Endothelial cell of umbilical vein (primary cell): ENCODE results near the gene MERTK. TPM values are rescaled to one million over a fixed set of nuclear protein-coding genes. Genes with fewer than 3 reads are reported as not detected.

ENCODE experiments used
- BruUV-seq: library from RNA; stranded (reverse); fragments of 400-500 nt; replicated peaks from 2 replicates; lab custom pipeline; 2021; lab: Mats Ljungman, UMichigan
- CTCF ChIA-PET: fragments of 300-600, 350-600 bp; sonication (Branson Sonifier 250); formaldehyde crosslinking; loops from one replicate; lab custom pipeline; 2021; ENCODE audit warnings: antibody characterized with exemption, inconsistent platforms; lab: Charles Lee
- POLR2A ChIA-PET: fragments of 300-600, 350-600 bp; sonication (Branson Sonifier 250); formaldehyde crosslinking; loops from one replicate; lab custom pipeline; 2021; ENCODE audit warnings: antibody characterized with exemption, inconsistent platforms; lab: Charles Lee
- DNase-seq: peaks from one replicate; pipeline ENCODE4 v3.0.0-alpha.2; 2011; ENCODE audit warnings: low read depth, low spot score
- FAIRE-seq: peaks from 2 replicates; lab custom pipeline; 2011; peaks lifted over from hg19 to GRCh38; lab: Jason Lieb, UNC
- H2AFZ ChIP-seq: 2 replicates; pipeline ENCODE4 v1.6.0; 2012; ENCODE audit warnings: low read depth, low read length, control low read depth, inconsistent platforms
- H3K27ac ChIP-seq: 2 replicates; pipeline ENCODE4 v1.5.1; 2011; ENCODE audit warnings: low read depth, mild to moderate bottlenecking, control low read depth, low read length, moderate library complexity; ENCODE audit not compliant: insufficient read depth
- H3K27me3 ChIP-seq, 2 experiments: 2 replicates each; pipeline versions ENCODE4 v1.6.0 to v1.6.1; 2011; ENCODE audit warnings: low read length in 2 of 2, mixed read lengths in 1 of 2; ENCODE audit not compliant: control insufficient read depth in 2 of 2, insufficient read depth in 2 of 2
- H3K36me3 ChIP-seq, 2 experiments: 2 replicates in 1 of 2; 3 replicates in 1 of 2; pipeline ENCODE4 v1.5.1; 2011; ENCODE audit warnings: low read length in 2 of 2, mild to moderate bottlenecking in 1 of 2, moderate library complexity in 1 of 2; ENCODE audit not compliant: control insufficient read depth in 2 of 2, insufficient read depth in 2 of 2; ENCODE audit errors: extremely low read depth in 1 of 2
- H3K4me1 ChIP-seq: 3 replicates; pipeline ENCODE4 v1.5.1; 2011; ENCODE audit warnings: mild to moderate bottlenecking, low read length; ENCODE audit not compliant: control insufficient read depth, insufficient read depth; ENCODE audit errors: extremely low read depth
- H3K4me2 ChIP-seq: 2 replicates; pipeline ENCODE4 v1.6.1; 2011; ENCODE audit warnings: low read length, control low read depth, mixed read lengths; ENCODE audit not compliant: insufficient read depth
- H3K4me3 ChIP-seq, 3 experiments: fragments of 200-600 bp in 1 of 3; sonication (generic), shearing (Covaris generic) in 1 of 3; replicated peaks in 1 of 3; 2 replicates each; pipeline ENCODE4 v1.5.1; 2011 to 2016; ENCODE audit warnings: control low read depth in 3 of 3, low read length in 3 of 3, mild to moderate bottlenecking in 2 of 3, inconsistent platforms in 1 of 3, low read depth in 1 of 3, moderate library complexity in 1 of 3; ENCODE audit not compliant: insufficient read depth in 1 of 3
- H3K79me2 ChIP-seq: 2 replicates; pipeline ENCODE4 v1.6.0; 2012; ENCODE audit warnings: low read length, inconsistent platforms; ENCODE audit not compliant: control insufficient read depth, insufficient read depth
- H3K9ac ChIP-seq: replicated peaks from 2 replicates; pipeline ENCODE3; 2011; ENCODE audit warnings: low read length, control low read depth; ENCODE audit not compliant: insufficient read depth; ENCODE audit errors: extremely low read depth
- H3K9me1 ChIP-seq: replicated peaks from 3 replicates; pipeline ENCODE4 v1.6.0; 2011; ENCODE audit warnings: mild to moderate bottlenecking, low read length; ENCODE audit not compliant: control insufficient read depth, insufficient read depth; ENCODE audit errors: extremely low read depth
- H3K9me3 ChIP-seq: replicated peaks from 2 replicates; pipeline ENCODE4 v1.5.1; 2012; ENCODE audit warnings: low read length, inconsistent platforms; ENCODE audit not compliant: control insufficient read depth, insufficient read depth
- H4K20me1 ChIP-seq: replicated peaks from 2 replicates; pipeline ENCODE3; 2011; ENCODE audit warnings: mild to moderate bottlenecking, low read length; ENCODE audit not compliant: control insufficient read depth, insufficient read depth; ENCODE audit errors: extremely low read depth
- EZH2 ChIP-seq: IDR thresholded peaks from 2 replicates; pipeline ENCODE4 v1.6.1; 2012; ENCODE audit warnings: borderline replicate concordance, low read depth, mild to moderate bottlenecking, moderate library complexity, low read length, inconsistent platforms; ENCODE audit not compliant: severe bottlenecking
- FOS ChIP-seq: IDR thresholded peaks from 2 replicates; pipeline ENCODE4 v1.6.1; 2011; ENCODE audit warnings: mild to moderate bottlenecking, low read length, moderate library complexity, borderline replicate concordance; ENCODE audit not compliant: insufficient read depth
- GATA2 ChIP-seq: IDR thresholded peaks from 2 replicates; pipeline ENCODE4 v1.7.0; 2011; ENCODE audit warnings: low read depth, mild to moderate bottlenecking, moderate library complexity, mixed read lengths, low read length; ENCODE audit not compliant: insufficient read length, insufficient read depth
- JUN ChIP-seq: IDR thresholded peaks from 2 replicates; pipeline ENCODE4 v1.6.1; 2011; ENCODE audit warnings: borderline replicate concordance, low read depth; ENCODE audit not compliant: insufficient read length, insufficient read depth
- MYC ChIP-seq: IDR thresholded peaks from one replicate; pipeline ENCODE4 v1.6.1; 2011; ENCODE audit warnings: mild to moderate bottlenecking, low read depth, low read length
- POLR2A ChIP-seq: IDR thresholded peaks from 2 replicates; pipeline ENCODE4 v1.6.1; 2012; ENCODE audit warnings: low read depth, mild to moderate bottlenecking, control low read depth, low read length
- POLR2AphosphoS5 ChIP-seq: IDR thresholded peaks from 2 replicates; pipeline ENCODE4 v1.6.1; 2012; ENCODE audit warnings: low read depth, mild to moderate bottlenecking, control low read depth, low read length, moderate library complexity; ENCODE audit not compliant: insufficient read depth
- dilution Hi-C: fragments of 300-500 bp; cut with MboI; formaldehyde crosslinking; loops from one replicate; pipeline ENCODE4 v1.15.0; 2019; ENCODE audit warnings: low sequenced_read_pairs; ENCODE audit not compliant: extremely low pct_ligation_motif_present
- intact Hi-C: fragments of 100-400 bp; cut with micrococcal nuclease; formaldehyde crosslinking; loops from one replicate; pipeline ENCODE4 v1.10.0; 2022
- polyA plus RNA-seq, 4 experiments: library from polyadenylated mRNA; depleted of rRNA in 3 of 4; stranded (reverse) in 3 of 4; unstranded in 1 of 4; fragments of >200 nt; gene quantifications; 2 replicates each; pipeline versions ENCODE4 v1.2.1 to v1.2.3, GENCODE V29; 2011 to 2012; ENCODE audit warnings: missing spikeins in 1 of 4
- total RNA-seq: library from RNA; stranded (reverse); gene quantifications from 2 replicates; pipeline ENCODE4 v1.2.3, GENCODE V29; 2021
- TF ChIP-seq, protein P1 (sequence below): IDR thresholded peaks from 2 replicates; pipeline ENCODE4 v1.6.1; 2011; ENCODE audit not compliant: insufficient read depth, insufficient read length
- TF ChIP-seq, protein P2 (sequence below), 2 donors: IDR thresholded peaks; 1 replicate in 1 of 2; 2 replicates in 1 of 2; pipeline ENCODE4 v1.5.1; 2011; ENCODE audit warnings: low read length in 2 of 2, mild to moderate bottlenecking in 2 of 2, moderate library complexity in 2 of 2, control low read depth in 1 of 2, inconsistent platforms in 1 of 2, low read depth in 1 of 2; ENCODE audit not compliant: insufficient read depth in 1 of 2; ENCODE audit errors: extremely low read depth in 1 of 2

MERTK gene
- total and polyA plus RNA-seq, 2 donors (not counting 3 experiments of a cell fraction or from before 2014, with no cell fraction given): 37.3 to 39.6 TPM

DNA sequence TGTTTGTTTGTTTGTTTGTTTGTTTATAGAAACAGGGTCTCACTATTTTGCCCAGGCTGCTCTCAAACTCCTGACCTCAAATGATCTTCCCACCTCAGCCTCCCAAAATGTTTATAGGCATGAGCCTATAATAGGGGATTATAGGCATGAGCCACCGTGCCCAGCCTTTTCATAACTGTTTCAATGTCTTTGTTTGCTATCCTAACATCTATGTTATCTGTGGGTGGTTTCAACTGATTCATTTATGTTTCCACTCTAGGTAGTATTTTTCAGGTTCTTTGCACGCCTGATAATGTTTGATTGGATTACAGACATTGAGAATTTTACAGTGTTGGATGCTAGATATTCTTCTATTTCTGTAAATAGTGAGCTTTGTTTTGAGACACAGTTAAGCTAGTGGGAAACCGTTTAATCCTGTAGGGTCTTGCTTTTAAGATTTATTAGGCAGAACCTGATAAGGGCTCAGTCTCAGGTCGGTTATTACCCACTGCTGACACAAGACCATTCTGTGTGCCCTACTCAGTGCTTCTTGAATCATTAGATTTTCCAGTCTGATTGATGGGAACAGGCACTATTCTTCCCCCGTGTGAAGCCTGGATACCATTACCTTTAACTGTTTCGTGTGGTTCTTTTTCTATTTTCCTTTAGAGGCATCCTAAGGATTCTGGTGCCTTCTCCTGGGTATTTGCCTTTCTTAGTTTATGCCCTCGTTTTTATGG is 80.2 kb downstream of the MERTK start:
- H3K36me3 ChIP-seq: peaks cover 9 to 13% of the 10 kb centered on the region in 2 experiments
- intact Hi-C loops: no loop called here
- FAIRE-seq (no peak), DNase-seq (no peak)
- TF ChIP-seq POLR2A (no peak), EZH2 (no peak), JUN (no peak), MYC (no peak), FOS (no peak), GATA2 (no peak), POLR2AphosphoS5 (no peak)
- TF ChIP-seq, protein P1, sequence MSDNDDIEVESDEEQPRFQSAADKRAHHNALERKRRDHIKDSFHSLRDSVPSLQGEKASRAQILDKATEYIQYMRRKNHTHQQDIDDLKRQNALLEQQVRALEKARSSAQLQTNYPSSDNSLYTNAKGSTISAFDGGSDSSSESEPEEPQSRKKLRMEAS: no peak
- TF ChIP-seq, protein P2, sequence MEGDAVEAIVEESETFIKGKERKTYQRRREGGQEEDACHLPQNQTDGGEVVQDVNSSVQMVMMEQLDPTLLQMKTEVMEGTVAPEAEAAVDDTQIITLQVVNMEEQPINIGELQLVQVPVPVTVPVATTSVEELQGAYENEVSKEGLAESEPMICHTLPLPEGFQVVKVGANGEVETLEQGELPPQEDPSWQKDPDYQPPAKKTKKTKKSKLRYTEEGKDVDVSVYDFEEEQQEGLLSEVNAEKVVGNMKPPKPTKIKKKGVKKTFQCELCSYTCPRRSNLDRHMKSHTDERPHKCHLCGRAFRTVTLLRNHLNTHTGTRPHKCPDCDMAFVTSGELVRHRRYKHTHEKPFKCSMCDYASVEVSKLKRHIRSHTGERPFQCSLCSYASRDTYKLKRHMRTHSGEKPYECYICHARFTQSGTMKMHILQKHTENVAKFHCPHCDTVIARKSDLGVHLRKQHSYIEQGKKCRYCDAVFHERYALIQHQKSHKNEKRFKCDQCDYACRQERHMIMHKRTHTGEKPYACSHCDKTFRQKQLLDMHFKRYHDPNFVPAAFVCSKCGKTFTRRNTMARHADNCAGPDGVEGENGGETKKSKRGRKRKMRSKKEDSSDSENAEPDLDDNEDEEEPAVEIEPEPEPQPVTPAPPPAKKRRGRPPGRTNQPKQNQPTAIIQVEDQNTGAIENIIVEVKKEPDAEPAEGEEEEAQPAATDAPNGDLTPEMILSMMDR (IDR thresholded peaks at IDR 0.05; ENCODE audit: extremely low read depth in 1 of 2, insufficient read depth in 1 of 2, low read depth in 1 of 2, low read length in 2 of 2): no peak
- H3K9ac ChIP-seq: no peak overlapping the region
- no peak overlapping the region for H3K4me3 ChIP-seq
- peaks cover 30% of the 10 kb centered on the region for H3K4me1 ChIP-seq
- no peaks in the 10 kb centered on the region for H4K20me1 ChIP-seq
- H3K27ac ChIP-seq: no peak overlapping the region
- CTCF ChIA-PET: interaction anchor here (0.6 to 1.3 kb wide), 3 partner anchors 8 to 27 kb away, joined by 3 to 4 read pairs (median 3); no protein-coding TSS in a partner anchor
- no peaks in the 10 kb centered on the region for H3K9me3 ChIP-seq
- H3K79me2 ChIP-seq: peaks cover 2% of the 10 kb centered on the region
- no peaks in the 10 kb centered on the region for H3K9me1 ChIP-seq
- H2AFZ ChIP-seq: no peak overlapping the region
- dilution Hi-C loops: no loop called here
- BruUV-seq: no TSS peak
- H3K27me3 ChIP-seq: no peaks in the 10 kb centered on the region
- POLR2A ChIA-PET: no interaction called here
- no peak overlapping the region for H3K4me2 ChIP-seq
